ENCODE results near the gene ALPP. TPM values are rescaled to one million over a fixed set of nuclear protein-coding genes. Genes with fewer than 3 reads are reported as not detected.
"Not testable (repeated sequence)": the region's sequence is repeated elsewhere in the genome, so short reads cannot be mapped to it uniquely, and the experiment has no call there.

The ALPP gene
- polyA plus RNA-seq, 1 donor = 0.06 TPM

DNA sequence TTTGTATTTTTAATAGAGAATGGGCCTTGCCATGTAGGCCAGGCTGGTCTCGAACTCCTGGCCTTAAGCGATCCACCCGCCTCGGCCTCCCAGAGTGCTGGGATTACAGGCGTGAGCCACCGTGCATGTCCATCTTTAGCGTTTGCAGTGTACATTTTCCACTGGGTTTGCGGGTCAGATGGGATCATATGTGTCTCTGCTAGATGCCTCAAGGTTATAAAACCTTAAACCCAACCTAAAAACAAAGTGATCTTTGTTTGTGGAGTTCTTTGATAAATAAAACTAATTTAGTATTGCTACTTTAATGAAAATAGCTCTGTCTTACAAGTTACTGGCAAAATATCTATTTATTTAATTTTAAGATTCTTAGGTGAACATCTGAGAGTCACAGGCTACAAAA, 15.0 kb downstream of the ALPP start:
- H3K27ac ChIP-seq (ENCODE audit: low read length) = no peak overlapping the region
- H3K27me3 ChIP-seq (ENCODE audit: control insufficient read depth, insufficient read depth, low read length) = peaks cover 52% of the 10 kb centered on the region

DNA sequence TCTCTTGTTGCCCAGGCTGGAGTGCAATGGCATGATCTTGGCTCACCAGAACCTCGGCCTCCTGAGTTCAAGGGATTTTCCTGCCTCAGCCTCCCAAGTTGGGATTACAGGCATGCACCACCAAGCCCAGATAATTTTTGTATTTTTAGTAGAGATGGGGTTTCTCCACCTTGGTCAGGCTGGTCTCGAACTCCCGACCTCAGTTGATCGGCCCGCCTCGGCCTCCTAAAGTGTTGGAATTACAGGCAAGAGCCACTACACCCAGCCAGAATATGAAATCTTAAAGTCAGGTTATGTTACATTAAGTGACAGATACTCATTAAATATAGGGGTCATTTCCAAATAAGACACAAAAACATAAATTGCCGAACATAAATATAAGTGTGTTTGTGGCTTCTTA, 15.9 kb downstream of the ALPP start:
- not testable (repeated sequence) for H3K4me3 ChIP-seq (ENCODE audit: low read length); DNase-seq; H3K36me3 ChIP-seq (ENCODE audit: control insufficient read depth, insufficient read depth, low read length); H3K4me1 ChIP-seq (ENCODE audit: control insufficient read depth, insufficient read depth, low read length); H3K27ac ChIP-seq (ENCODE audit: low read length); H3K9me3 ChIP-seq (ENCODE audit: control insufficient read depth, low read depth, low read length)
- WGBS (ENCODE audit: insufficient coverage, low lambda C conversion rate) = 80% methylated on average over 1 of the region's 7 CpGs
- peaks cover 44% of the 10 kb centered on the region for H3K27me3 ChIP-seq (ENCODE audit: control insufficient read depth, insufficient read depth, low read length)

More for the DNA sequence above, 15.0 kb downstream of the ALPP start:
- peaks cover under 1% of the 10 kb centered on the region for H3K9me3 ChIP-seq (ENCODE audit: control insufficient read depth, low read depth, low read length)
- DNase-seq = no peak
- H3K4me1 ChIP-seq (ENCODE audit: control insufficient read depth, insufficient read depth, low read length) = no peaks in the 10 kb centered on the region
- no peaks in the 10 kb centered on the region for H3K36me3 ChIP-seq (ENCODE audit: control insufficient read depth, insufficient read depth, low read length)
- no CpG with 5 or more reads among the region's 8 CpGs for WGBS (ENCODE audit: insufficient coverage, low lambda C conversion rate)
- no peak overlapping the region for H3K4me3 ChIP-seq (ENCODE audit: low read length)

DNA sequence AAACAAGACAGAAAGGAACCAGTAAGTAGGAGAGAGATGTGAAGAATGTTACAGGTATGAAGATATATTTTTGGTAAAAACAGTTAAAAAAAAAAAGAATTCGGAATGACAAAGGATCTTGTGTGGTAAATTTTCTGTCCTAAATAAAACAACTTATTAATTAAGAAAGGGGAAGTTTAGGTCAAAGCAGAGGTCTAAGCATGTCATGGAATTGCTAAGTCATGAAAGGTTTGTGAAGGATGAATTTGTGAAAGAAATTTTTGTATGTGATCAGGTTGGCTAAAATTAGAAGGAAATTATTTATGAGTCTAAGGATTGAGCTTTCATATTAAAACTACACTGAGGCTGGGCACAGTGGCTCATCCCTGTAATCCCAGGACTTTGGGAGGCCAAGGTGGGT, 17.0 kb downstream of the ALPP start:
- no peak overlapping the region for H3K27ac ChIP-seq (ENCODE audit: low read length)
- H3K9me3 ChIP-seq (ENCODE audit: control insufficient read depth, low read depth, low read length) = no peaks in the 10 kb centered on the region
- 100% methylated on average over 1 of the region's 1 CpG for WGBS (ENCODE audit: insufficient coverage, low lambda C conversion rate)
- peaks cover 32% of the 10 kb centered on the region for H3K27me3 ChIP-seq (ENCODE audit: control insufficient read depth, insufficient read depth, low read length)
- no peak overlapping the region for H3K4me3 ChIP-seq (ENCODE audit: low read length)
- DNase-seq = no peak
- no peaks in the 10 kb centered on the region for H3K4me1 ChIP-seq (ENCODE audit: control insufficient read depth, insufficient read depth, low read length)
- H3K36me3 ChIP-seq (ENCODE audit: control insufficient read depth, insufficient read depth, low read length) = no peaks in the 10 kb centered on the region

DNA sequence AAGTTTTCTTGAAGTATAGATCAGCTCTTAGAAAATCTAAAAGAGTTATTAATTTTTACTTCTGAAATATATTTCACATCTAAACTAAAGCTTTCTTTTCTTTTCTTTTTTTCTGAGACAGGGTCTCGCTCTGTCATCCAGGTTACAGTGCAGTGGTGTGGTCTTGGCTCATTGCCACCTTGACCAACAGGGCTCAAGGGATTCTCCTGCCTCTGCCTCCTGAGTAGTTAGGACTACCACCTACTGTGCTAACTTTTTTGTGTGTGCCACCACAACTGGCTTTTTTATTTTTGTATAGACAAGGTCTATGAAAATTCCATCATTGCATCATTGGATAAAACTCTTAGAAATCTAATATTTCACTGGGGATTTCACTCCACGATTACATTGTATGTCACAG, 18.1 kb downstream of the ALPP start:
- Histone ChIP-seq H3K4me3 (ENCODE audit: low read length) (no peak overlapping the region), H3K36me3 (ENCODE audit: control insufficient read depth, insufficient read depth, low read length) (no peaks in the 10 kb centered on the region), H3K4me1 (ENCODE audit: control insufficient read depth, insufficient read depth, low read length) (no peaks in the 10 kb centered on the region), H3K27ac (ENCODE audit: low read length) (no peak overlapping the region), H3K9me3 (ENCODE audit: control insufficient read depth, low read depth, low read length) (no peaks in the 10 kb centered on the region), H3K27me3 (ENCODE audit: control insufficient read depth, insufficient read depth, low read length) (peaks cover 24% of the 10 kb centered on the region)
- WGBS (ENCODE audit: insufficient coverage, low lambda C conversion rate) = 100% methylated on average over 2 of the region's 2 CpGs
- DNase-seq = no peak

DNA sequence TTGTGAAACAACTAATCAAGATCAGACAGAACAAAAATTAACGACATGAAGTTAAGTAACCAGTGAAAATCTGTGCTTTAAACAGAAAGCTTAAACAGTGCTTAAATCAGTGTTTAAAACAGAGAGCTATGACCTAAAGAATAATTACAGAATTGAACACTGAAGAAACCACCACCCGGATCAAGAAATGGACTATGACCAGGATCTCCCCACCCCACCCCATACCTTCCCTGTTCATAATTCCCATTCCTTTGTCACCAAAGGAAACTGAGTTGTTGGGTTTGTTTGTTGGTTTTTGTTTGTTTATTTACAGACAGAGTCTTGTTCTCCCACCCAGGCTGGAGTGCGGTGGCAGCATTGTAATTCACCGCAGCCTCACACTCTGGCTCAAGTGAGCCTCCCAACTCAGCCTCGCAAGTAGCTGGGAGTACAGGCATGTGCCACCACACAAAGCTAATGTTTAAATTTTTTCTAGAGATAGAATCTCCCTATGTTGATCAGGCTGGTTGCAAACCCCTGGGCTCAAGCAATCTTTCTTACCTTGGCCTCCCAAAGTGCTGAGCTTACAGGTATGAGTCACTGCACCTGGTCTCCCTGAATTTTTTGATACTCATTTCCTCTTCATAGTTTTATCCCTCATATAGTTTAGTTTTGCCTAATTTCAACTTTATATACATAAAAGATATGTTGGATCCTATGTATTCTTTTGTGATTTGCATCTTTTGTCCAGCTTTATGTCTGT, 19.9 kb downstream of the ALPP start:
- no peaks in the 10 kb centered on the region for H3K9me3 ChIP-seq (ENCODE audit: control insufficient read depth, low read depth, low read length)
- no CpG with 5 or more reads among the region's 5 CpGs for WGBS (ENCODE audit: insufficient coverage, low lambda C conversion rate)
- peaks cover 15% of the 10 kb centered on the region for H3K27me3 ChIP-seq (ENCODE audit: control insufficient read depth, insufficient read depth, low read length)
- H3K36me3 ChIP-seq (ENCODE audit: control insufficient read depth, insufficient read depth, low read length) = no peaks in the 10 kb centered on the region
- no peaks in the 10 kb centered on the region for H3K4me1 ChIP-seq (ENCODE audit: control insufficient read depth, insufficient read depth, low read length)
- H3K4me3 ChIP-seq (ENCODE audit: low read length) = no peak overlapping the region
- DNase-seq = no peak
- no peak overlapping the region for H3K27ac ChIP-seq (ENCODE audit: low read length)

DNA sequence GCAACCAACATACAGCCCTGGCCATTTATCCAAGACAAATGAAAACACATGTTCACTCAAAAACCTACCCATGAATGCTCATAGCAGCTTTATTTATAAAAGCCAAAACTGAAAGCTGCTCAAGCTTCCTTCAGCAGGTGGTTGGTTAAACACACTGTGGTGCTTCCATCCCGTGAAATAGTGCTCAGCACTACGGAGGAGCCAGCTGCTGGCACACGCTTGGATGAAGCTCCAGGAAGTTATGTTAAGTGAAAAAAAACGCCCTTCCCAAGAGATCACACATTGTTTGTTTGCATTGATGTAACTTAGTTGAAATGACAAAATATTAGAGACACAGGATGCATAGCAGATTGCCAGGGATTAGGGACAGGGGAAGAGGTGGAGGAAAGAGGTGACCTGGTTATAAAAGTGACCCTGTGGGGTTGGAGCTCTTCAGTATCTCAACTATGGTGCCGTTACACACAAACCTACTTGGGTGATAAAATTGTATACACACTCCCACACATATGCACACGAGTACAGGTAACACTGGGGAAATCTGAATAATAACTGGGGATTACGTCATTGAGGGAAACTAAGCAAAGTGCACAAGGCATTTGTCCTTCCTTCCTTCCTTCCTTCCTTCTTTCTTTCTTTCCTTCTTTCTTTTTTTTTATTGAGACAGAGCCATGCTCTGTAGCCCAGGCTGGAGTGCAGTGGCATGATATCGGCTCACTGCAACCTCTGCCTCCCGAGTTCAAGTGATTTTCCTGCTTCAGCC, 21.9 kb downstream of the ALPP start:
- H3K9me3 ChIP-seq (ENCODE audit: control insufficient read depth, low read depth, low read length) = no peaks in the 10 kb centered on the region
- DNase-seq = no peak
- no peak overlapping the region for H3K27ac ChIP-seq (ENCODE audit: low read length)
- 86% methylated on average over 5 of the region's 9 CpGs for WGBS (ENCODE audit: insufficient coverage, low lambda C conversion rate)
- H3K4me3 ChIP-seq (ENCODE audit: low read length) = no peak overlapping the region
- H3K27me3 ChIP-seq (ENCODE audit: control insufficient read depth, insufficient read depth, low read length) = peaks cover 12% of the 10 kb centered on the region
- no peaks in the 10 kb centered on the region for H3K4me1 ChIP-seq (ENCODE audit: control insufficient read depth, insufficient read depth, low read length)
- no peaks in the 10 kb centered on the region for H3K36me3 ChIP-seq (ENCODE audit: control insufficient read depth, insufficient read depth, low read length)

DNA sequence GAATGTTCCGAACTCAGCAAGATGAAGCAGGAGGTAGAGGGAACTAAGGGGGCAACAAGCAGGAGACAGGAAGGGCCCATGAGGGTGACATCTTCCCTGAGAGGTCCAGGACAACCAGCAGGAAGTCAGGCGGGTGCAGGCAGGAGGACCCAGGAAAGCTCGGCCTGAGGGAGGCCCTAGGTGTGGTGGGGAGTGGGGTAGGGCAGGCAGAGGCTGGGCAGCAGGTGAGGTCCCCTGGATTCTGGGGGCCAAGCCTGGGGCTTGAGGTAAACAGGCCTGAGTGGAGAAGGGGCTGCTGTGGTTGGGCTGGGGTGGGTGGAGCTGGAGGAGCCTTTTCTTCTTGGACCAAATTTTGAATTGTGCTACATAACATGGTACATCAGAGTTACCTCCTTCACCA, 24.0 kb downstream of the ALPP start:
- H3K9me3 ChIP-seq (ENCODE audit: control insufficient read depth, low read depth, low read length) = no peaks in the 10 kb centered on the region
- DNase-seq = no peak
- H3K36me3 ChIP-seq (ENCODE audit: control insufficient read depth, insufficient read depth, low read length) = no peaks in the 10 kb centered on the region
- no peak overlapping the region for H3K4me3 ChIP-seq (ENCODE audit: low read length)
- peaks cover 3% of the 10 kb centered on the region for H3K27me3 ChIP-seq (ENCODE audit: control insufficient read depth, insufficient read depth, low read length)
- no CpG with 5 or more reads among the region's 3 CpGs for WGBS (ENCODE audit: insufficient coverage, low lambda C conversion rate)
- H3K27ac ChIP-seq (ENCODE audit: low read length) = no peak overlapping the region
- H3K4me1 ChIP-seq (ENCODE audit: control insufficient read depth, insufficient read depth, low read length) = no peaks in the 10 kb centered on the region

DNA sequence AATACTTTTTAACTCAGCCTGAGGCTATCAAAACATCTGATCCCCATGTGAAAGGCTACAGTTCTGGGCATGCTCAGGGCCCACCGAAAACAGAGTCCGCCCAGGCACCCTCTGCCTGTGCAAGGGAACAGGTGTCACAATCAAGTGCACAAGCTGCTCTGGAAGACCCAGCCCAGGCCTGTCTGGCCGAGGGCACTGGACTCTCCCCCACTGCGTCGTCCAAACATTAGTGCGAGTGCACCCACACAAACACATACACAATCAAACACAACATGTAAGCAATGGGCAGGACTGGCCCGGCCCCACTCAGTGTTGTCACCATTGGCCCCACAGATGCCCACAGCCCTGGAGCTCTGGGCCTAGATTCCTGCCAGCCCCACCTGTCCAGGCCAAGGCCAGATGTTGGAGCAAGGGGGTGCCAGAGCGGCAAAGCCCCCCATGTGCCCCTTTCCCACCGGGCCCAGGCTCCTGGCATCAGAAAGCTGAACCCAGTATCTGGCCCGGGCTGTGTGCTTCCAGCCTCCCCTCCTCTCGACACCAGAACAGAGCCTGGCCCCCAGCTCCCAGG, 27.5 kb downstream of the ALPP start:
- peaks cover 5% of the 10 kb centered on the region for H3K4me1 ChIP-seq (ENCODE audit: control insufficient read depth, insufficient read depth, low read length)
- no CpG with 5 or more reads among the region's 11 CpGs for WGBS (ENCODE audit: insufficient coverage, low lambda C conversion rate)
- no peaks in the 10 kb centered on the region for H3K36me3 ChIP-seq (ENCODE audit: control insufficient read depth, insufficient read depth, low read length)
- H3K9me3 ChIP-seq (ENCODE audit: control insufficient read depth, low read depth, low read length) = no peaks in the 10 kb centered on the region
- peaks cover 14% of the 10 kb centered on the region for H3K27me3 ChIP-seq (ENCODE audit: control insufficient read depth, insufficient read depth, low read length)
- H3K27ac ChIP-seq (ENCODE audit: low read length) = no peak overlapping the region
- DNase-seq = no peak
- H3K4me3 ChIP-seq (ENCODE audit: low read length) = no peak overlapping the region

DNA sequence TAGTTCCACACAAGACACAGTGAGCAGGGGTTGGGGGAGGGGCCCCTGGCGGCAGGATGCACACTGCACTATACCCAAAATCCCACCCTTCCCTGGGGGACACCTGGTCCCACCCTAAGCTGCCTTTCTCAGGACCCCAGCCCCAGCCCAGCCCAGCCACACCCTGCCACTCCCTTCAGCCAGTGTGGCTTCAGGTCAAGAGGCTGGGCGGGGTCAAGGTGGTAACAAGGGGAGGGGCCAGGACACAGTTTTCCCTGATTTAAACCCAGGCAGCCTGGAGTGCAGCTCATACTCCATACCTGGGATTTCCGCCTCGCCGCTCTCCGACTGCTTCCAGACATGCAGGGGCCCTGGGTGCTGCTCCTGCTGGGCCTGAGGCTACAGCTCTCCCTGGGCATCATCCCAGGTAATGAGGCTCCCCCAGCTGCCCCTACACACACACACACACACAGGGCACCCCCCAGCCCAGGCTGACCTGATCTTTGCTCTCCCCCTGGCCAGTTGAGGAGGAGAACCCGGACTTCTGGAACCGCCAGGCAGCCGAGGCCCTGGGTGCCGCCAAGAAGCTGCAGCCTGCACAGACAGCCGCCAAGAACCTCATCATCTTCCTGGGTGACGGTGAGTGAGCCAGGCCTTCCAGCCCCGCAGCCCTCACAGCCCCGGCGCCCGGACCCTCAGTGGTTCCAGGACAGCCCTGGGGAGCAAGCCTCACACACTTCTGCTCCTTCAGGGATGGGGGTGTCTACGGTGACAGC, 28.2 kb downstream of the ALPP start, which contains the start of gene ALPG:
ALPG (plus strand) TSS at position 289 of the 755 bp plus-strand sequence; CDS start at position 340, 51 bp downstream.
- no peak for DNase-seq
- no peak within 1 kb of the TSS for H3K27ac ChIP-seq (ENCODE audit: low read length)
- WGBS (ENCODE audit: insufficient coverage, low lambda C conversion rate) = no CpG with 5 or more reads among the region's 17 CpGs

More for the DNA sequence above, 28.2 kb downstream of the ALPP start, which contains the start of gene ALPG:
- H3K4me3 ChIP-seq (ENCODE audit: low read length) = no peak within 1 kb of the TSS
- H3K9me3 ChIP-seq (ENCODE audit: control insufficient read depth, low read depth, low read length) = no peaks in the 10 kb centered on the region
- H3K27me3 ChIP-seq (ENCODE audit: control insufficient read depth, insufficient read depth, low read length) = peaks cover 19% of the 10 kb centered on the region
- no peaks in the 10 kb centered on the region for H3K36me3 ChIP-seq (ENCODE audit: control insufficient read depth, insufficient read depth, low read length)
- peaks cover 7% of the 10 kb centered on the region for H3K4me1 ChIP-seq (ENCODE audit: control insufficient read depth, insufficient read depth, low read length)

Measured in large intestine (tissue), 3 donors.